HUDEP-2 (cell line): ENCODE data around the gene CD34.
"Not testable (repeated sequence)": the region's sequence is repeated elsewhere in the genome, so short reads cannot be mapped to it uniquely, and the experiment has no call there.

Source experiments
- DNase-seq, 76 experiments: peaks; one replicate each; lab custom pipeline; 2025; ENCODE audit not compliant: unreplicated experiment in 76 of 76; lab: John Stamatoyannopoulos, UW

The CD34 gene

DNA sequence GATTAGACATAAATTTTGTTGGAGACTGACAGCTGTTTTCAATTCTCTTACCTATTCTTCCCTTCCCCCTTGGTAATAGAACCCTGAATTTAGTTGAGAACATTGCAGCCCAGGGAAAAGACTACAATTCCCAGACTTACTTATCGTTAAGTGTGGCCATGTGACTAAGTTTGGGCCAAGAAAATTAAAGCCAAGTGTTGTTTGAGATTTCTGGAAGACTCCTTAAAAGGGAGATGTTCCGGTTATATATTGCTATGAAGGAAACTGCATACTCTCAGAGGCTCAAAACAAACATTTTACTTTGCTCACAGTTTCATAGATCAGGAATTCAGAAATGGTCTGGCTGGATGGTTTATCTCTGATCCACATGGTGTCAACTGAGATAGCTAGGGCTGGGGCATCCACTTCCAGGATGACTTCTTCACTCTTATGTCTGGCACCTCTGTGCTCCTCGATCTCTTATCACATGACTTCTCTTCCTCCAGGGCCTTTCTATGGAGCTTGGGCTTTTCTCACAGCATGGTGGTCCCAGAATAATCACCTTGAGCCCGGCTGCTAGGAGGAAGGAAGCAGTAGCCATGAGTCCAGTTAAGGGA is 22.4 kb upstream of the CD34 start:
- peak in 11 of 76 experiments; percentile 2 to 40 (median 11) for DNase-seq

DNA sequence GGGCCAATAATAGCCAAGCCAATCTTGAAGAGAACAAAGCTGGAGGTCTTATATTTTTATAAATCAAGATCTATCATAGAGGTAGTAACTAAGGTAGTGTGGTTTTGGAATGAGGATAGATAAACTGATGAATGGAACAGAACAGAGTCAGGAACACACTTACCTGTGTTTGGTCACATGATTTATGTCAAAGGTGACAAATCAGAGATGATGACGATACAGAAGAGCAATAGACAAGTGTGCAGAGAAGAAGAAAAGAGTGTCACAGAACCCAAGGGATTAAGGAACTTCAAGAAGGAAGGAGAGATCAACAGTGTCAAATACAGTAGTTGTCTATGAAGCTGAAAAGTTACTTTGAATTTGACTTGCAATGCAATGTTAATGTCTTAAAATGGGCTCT is 16.1 kb upstream of the CD34 start:
- no peak for DNase-seq

DNA sequence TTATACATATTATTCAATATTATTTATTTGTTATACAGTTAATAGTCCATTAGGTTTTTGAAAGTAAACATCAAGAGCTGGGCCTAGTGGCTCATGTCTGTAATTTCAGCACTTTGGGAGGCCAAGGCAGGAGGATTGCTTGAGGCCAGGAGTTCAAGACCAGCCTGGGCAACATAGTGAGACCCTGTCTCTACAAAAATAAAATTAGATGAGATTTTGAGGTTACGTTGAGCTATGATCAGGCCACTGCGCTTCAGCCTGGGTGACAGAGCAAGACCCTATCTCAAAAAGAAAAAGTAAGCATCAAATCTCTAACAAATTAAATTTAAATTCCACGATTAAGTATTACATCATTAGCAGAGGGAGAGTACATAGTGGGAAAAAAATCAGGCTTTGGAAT is 15.0 kb upstream of the CD34 start:
- DNase-seq = not testable (repeated sequence)

DNA sequence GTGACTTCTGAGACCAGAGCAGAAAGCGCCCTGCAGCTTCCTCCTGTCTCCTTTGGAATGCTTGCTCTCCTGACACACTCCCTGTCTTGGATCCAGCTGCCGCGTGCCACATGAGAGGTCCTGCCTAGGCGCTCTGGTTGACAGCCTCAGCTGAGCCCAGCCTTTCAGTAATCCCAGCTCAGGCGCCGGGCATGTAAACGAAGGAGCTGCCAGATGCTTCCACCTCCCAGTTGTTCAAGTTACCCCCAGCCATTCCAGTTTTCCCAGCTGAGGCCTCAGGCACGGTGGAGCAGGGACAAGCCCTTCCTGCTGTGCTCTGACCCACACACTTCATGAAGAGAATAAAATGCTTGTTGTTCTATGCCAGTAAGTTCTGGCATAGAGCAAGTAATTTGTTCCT is 14.3 kb upstream of the CD34 start:
- DNase-seq = no peak

DNA sequence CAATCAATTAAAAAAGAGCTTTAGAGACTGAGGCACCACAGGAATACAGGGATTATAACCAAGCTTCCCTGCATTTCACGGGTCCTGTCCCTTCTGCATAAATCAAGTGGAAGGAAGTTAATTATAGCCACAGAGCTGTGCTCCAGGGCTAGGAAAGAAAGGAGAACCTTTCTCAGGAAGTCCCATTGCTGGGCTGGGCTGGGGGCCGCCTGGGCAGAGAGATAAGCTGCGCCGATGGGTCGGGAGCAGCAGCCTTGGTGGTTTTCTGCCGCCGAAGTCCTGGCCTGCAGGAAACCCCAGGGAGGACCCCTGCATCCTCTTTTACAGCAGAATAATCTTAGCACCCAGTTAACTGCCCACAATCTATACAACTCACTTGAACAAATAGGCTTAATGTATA is 12.6 kb upstream of the CD34 start:
- peak in 40 of 76 experiments; percentile 9 to 63 (median 32) for DNase-seq

DNA sequence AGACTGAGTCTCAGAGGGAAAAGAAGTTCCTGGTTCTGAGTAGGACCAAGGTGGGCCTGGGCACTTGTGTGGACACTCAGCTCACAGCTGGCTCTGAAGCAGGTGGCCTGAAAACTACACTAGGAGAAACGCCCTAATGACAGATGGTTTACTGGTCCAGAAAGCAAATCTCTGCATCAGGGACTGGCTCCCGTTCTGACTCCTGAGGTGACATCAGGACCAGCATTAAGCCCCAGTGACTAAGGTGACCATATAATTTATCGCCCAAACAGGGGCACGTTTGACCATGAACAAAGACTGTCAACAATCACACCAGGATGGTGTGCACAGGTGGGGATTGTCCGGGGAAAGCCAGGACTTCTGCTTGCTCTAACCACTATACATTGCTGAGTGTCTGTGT is 12.2 kb upstream of the CD34 start:
- DNase-seq = no peak

DNA sequence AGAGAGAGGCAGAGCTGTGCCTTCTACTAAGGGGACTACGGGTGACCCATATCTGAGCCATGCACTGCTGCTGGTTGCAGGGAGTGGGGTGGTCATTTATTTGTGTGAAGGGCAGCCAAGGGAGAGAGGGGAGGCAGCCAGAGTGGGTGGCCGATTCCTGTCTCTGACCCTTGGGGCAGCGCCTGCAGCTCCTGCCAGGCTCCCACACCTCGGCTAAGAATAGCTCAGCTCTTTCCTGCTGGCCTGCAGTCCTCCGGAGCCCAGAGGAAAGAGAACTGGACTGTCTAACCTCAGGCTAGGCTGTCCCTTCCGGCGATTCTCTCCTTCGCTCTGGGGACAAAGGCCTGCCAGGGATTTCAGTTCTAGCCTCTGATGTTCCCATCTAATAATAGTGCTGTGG is 11.6 kb upstream of the CD34 start:
- DNase-seq = no peak

DNA sequence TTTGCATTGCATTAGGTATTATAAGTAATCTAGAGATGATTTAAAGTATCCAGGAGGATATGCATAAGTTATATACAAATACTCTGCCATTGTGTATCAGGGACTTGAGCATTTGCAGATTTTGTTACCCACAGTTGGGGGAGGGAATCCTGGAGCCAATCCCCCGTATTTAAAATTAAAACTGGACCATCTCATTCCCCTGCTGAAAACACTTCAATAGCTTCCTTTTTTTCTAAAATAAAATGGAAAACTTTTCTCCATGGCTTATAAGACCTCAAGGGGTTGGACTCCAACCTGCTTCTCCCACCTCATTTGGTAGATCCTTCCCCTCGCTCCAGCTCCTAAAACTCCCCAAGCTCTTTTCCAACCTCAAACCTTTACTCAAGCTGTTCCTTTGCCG is 10.4 kb upstream of the CD34 start:
- DNase-seq = no peak

DNA sequence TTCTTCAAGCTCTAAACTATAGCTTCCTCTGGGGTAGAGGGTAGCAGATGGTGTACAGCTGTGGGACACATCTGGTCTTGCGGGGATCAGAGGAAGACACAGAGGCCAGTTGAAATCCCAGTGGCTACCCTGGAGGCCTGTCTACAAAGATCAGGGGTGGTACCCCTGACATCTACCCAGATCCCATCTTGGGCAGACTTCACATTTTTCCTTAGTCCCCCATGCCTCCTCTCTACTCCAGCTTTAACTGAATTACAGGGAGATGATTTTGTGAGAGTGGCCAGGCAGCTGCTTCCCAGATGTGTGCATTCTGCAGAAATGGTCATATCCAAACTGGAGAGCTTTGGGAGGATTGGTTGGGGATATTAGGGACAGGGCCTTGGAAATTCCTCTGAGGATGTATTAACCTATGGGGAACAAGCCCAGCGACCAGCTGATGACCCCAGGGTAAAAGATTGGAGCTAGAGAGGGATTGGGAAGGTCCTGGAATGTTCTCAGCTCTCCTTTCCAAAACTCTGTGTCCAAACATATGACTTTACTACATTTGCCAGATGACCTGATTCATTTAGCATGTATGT is 9.6 kb upstream of the CD34 start:
- no peak for DNase-seq

DNA sequence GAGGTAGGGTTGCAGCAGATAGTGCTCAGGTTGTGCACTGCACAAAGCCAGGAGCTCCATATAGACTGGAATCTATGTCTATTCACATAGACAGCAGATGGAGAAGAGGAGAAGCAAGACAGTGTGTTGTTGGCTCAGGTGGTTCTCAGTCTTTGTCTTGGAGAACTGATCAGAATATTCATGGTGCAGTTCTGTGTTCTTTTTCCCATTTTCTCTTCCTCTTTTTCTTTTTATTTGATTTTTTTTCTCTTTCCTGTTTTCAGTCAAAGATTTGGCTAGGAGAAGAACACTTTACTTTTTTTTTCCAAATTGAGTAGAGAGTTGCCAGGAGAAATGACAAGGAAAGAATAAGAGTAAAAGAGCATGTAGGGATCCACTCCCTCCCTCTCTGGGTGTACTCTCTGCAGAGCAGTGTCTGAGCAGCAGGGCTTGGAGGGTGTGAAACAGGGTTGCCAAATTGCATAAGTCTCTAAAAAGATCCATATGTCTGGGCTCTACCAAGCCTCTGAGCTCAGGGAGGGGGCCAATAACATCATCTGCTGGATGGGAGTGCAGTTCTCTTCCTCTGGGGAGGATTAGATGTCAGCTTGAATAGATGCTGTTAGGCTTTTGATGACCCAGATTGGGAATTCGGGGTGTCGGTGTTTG is 8.7 kb upstream of the CD34 start:
- no peak for DNase-seq

DNA sequence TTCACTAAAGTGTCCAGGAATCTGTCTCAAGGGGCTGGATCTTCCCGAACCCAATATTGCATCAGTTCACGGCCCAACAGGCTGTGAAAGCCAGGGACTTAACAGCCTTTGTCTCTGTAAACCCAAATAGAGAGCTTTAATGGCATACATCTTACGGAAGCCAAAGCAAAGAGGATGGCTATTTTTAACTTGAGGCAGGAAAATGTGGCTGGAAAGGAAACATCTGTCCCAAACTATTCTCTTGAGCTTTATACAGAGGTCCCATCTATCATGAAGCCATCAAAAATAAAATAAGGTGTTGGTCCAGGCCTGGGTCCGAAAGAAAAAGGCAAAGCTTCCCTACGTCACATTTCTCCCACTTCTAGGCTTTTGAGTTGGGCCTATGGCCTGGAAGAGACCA is 7.7 kb upstream of the CD34 start:
- DNase-seq = no peak

DNA sequence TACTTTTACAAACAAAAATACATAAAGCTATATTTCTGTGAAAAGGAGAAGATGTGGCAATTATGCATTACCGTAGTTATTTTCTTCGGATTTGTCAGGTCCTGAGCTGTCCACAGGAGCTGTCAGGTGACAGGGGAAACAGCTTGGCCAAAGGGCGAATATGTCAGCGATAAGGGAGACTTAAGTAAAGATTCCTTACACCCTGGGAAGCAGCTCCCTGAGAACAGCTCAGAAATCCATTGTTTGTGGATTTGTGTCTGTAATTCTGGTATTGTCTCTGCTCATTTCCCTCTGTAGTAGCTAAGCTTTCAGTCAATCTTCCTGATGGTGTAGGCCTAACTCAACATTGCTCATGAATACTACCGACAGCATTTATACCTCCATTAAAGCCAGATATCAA is 7.1 kb upstream of the CD34 start:
- no peak for DNase-seq

DNA sequence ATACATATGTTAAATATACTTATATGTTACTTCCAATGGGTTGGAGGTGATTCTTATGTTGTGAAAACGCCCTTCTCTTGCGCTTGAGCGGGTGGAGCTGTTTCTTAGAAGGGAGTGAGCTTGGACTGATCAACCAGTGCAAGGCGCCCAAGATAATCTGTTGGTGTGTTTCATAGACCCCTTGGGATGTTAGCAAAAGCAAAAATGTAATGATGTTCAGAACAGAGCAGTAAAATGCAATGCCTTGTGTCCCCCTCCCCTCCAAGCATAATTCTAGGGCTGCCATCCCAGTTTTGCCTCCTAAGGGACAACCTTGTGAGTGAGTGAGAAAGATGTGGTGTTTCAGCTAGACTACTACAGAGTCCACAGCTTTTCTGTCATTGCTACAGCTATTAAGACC is 6.2 kb upstream of the CD34 start:
- DNase-seq = peak in 29 of 76 experiments; percentile 5 to 59 (median 27)

DNA sequence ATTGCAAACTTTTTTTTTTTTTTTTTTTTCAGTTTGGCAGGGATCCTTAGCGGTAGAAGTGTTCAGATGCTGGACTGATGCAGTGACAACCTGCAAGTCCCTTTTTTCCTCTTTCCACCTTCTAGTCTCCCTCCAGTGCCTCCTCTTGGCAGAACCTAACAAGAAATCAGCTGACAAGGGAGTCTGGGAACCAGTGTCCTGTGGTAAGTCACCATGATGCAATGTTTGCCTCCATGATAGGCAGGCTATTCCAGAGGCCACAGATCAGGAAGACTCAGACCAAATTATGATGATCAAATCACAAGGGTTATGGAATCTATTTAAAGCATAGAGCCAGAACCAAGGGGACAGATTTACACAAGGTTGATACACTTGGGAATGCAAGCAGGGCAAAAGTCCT is 3.0 kb upstream of the CD34 start:
- DNase-seq = no peak

DNA sequence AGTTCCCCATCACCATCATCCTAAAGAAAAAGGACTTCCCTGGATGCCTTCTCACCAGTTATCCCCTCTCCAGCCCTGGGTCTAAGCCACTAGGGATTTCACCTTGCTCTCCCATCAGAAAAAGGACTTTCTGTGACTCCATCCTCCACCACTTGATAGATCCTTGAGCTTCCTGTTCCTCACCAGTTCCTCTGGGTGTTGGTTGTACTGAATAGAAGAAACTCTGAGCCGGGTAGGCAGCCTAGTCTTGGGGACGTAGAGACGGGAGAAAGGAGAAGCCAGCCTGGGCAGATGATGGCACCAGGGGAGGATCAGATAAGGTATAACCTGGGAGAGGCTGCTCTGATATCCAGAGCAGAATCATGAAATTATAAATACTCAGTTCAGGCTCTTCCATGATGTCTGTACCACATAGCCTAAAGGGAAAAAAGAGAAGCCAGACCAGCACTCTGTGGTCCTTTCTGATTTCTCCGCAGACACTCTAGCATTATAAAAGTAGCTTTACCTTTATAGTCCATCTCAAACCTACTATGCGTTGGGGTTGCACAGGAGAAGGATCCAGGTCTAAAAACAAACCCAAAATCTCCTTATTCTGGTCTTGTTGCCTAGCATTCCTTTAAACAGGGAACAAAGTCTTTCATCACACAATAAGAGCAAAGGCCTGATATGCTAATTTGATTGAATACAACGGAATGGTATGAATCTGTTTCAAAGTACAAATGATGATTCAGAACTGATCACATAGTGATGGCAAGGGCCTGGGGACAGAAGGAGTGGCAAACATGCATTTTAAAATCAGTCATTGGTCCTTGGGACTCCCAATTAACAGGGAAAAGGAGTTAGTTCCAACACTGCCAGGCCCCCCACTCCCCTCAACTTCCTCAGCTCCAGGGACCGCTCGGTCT is 1.2 kb upstream of the CD34 start:
- DNase-seq = no peak

DNA sequence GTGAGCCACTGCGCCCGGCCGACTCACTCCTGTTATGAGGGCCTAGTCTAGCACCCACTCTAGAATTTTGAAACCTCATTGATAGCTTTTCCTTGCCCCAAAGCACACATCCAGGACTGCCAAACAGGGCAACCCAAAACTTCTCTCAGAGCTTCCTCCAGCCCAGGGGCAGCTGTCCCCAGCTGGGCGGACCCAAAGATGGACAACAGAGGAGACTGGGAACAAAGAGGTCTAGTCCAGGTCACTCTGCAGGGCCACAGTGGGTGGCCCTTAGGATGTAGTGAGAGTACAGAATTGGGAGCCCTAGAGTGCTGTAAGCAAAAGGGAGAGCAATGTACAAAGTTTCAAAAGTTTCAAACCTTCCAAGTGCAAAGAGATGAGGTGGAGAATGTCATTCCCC is 1.2 kb downstream of the CD34 start:
- DNase-seq = no peak

DNA sequence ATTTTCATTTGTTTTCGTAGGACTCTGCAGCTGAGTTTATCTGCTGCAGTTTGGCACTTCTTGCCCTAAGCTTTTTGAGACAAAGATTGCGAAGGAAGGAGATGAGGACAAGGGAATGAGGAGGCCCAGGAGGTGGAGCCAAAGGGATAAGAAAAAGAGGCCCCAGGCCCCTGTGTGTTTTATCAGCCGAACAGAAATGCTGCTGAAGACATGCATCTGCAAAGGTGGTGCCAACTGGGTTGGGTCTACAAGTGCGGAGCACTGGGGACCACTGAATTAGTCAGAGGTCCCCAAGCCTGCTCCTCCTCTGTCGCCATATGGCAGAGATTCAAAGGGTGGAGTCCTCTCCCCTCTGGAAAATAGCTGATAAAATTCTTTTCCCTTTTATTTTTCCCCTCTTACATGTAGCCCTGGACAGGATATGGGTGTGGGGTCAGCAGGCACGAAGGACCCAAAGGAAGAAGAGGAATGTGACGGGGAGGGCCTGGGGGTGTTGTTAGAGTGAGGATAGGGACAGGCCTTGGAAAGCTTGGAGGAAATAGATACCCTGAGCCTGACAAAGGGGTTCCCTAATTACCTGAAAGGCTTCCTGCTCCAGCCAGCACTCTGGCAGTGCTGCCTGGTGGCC is 2.7 kb downstream of the CD34 start:
- peak in 16 of 76 experiments; percentile 6 to 49 (median 23) for DNase-seq

DNA sequence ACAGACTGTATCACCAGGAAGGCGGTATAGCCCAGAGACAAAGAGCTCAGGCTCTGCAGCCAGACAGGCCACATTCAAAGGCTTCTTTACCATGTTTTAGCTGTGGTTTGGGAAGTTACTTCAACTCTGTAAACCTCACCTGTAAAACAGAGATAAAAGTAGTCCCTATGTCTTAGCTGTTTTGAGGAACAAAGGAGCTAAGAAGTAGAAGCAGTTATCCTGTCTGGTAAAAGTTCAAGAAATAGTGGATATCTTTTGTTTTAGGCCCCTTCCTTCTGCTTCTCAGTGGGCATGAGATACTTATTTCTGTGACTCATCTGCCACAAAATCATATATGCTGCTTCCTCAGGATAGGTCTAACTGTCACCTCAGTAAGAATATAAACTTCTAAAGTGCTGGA is 6.5 kb downstream of the CD34 start:
- peak in 3 of 76 experiments; percentile 9 to 17 (median 16) for DNase-seq

DNA sequence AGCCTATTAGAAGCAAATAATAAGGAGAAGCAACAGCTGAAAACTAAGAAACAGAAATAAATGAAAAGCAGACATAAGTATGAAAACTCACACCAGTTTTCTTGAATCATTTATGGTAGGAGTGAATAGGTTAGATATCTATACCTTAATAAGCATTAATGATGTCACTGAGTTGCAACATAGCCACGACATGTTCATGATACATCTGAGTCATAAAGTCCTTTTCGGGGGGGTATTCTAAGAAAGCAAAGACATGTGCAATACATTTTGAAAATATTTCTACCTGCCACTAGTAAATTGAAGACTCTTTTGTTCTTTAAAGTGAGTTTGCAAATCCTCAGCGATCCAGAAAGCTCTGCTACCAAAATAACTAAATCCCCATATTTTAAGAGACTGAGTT is 7.2 kb downstream of the CD34 start:
- DNase-seq = no peak

DNA sequence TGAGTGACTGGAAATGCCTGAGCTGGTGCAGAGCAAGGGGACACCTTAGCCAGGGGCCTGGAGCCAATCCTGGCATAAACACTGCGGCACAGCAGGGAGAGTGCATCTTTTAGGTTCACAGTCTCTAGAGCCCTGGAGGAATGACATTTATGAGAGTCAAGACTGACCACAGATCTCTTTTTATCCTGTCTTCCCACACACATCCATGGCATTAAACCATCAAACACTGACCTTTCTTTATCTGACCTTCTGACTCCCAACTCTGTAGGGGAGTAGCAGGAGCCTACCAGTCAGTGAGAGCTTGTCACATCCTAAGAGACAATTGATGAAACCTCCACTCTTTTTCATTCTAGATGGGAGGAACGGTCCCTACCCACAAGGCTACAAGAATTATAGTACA is 7.9 kb downstream of the CD34 start:
- DNase-seq = no peak

DNA sequence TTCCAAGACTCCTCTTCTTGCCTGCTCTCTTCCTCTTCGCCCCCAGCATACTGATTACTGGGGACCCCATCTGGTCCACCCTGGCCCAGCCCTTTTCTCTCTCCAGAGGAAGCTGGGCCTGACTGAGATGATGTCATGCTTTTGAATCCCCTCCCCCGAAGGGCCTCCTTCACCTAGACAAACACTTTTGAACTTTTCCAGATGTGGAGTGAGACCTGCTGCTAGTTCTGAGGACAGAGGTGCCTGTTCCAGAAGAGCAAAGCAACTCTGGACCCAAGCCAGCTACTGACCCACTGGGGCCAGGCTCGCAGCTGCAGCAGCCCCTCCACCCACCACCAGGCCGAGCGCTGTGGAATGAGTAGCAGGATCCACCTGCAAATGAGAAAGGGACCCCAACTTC is 8.4 kb downstream of the CD34 start:
- DNase-seq = no peak
